ENCODE data around the gene PDCD7. TPM values are rescaled to one million over a fixed set of nuclear protein-coding genes. Genes with fewer than 3 reads are reported as not detected.
"Not testable (repeated sequence)": the region's sequence is repeated elsewhere in the genome, so short reads cannot be mapped to it uniquely, and the experiment has no call there.

PDCD7 gene
- total RNA-seq, 1 experiment from 2014 or later, result 31.6 TPM

GRCh38 chr15:65137089-65137488 is 3.5 kb upstream of the PDCD7 start:
- ATAC-seq; H3K27ac ChIP-seq (ENCODE audit: low read depth, low read length); H2AFZ ChIP-seq (ENCODE audit: low read depth, low read length, poor library complexity, severe bottlenecking); H3K79me2 ChIP-seq (ENCODE audit: insufficient read depth, low read length); CTCF ChIA-PET; H3K27me3 ChIP-seq (ENCODE audit: insufficient read depth, low read length); H3K9ac ChIP-seq (ENCODE audit: low read length); POLR2A ChIA-PET; RAD21 ChIA-PET (ENCODE audit: low non-redundant PET in 1 of 2, low total read pairs in 2 of 2, uncharacterized antibody in 2 of 2, unreplicated experiment in 2 of 2); DNase-seq (ENCODE audit: low read depth, low spot score); H4K20me1 ChIP-seq (ENCODE audit: insufficient read depth); H3K9me2 ChIP-seq (ENCODE audit: insufficient read depth); H3K4me3 ChIP-seq (replicated peaks in 1 of 2; ENCODE audit: low read depth in 1 of 2, low read length in 2 of 2); intact Hi-C loops (cut with micrococcal nuclease); BruUV-seq (replicated peaks); H3K36me3 ChIP-seq (ENCODE audit: control insufficient read depth in 1 of 2, insufficient read depth in 2 of 2, low read length in 2 of 2); H3K9me3 ChIP-seq (ENCODE audit: control insufficient read depth in 1 of 2, insufficient read depth in 1 of 2, low read depth in 1 of 2, low read length in 2 of 2); H3K4me2 ChIP-seq (ENCODE audit: low read length): not testable (repeated sequence)
- peaks cover under 1 to 12% of the 10 kb centered on the region in 2 experiments; a peak in 2 of 4 replicates for H3K4me1 ChIP-seq (ENCODE audit: control insufficient read depth in 1 of 2, insufficient read depth in 2 of 2, low read length in 2 of 2)

GRCh38 chr15:65134538-65134937 is 930 bp upstream of the PDCD7 start:
- Histone ChIP-seq H3K9ac (ENCODE audit: low read length) (peak overlapping the region; percentile 87), H3K4me3 (replicated peaks in 1 of 2; ENCODE audit: low read depth in 1 of 2, low read length in 2 of 2) (peak overlapping the region; percentile 74 to 80), H3K79me2 (ENCODE audit: insufficient read depth, low read length) (peaks cover 29% of the 10 kb centered on the region), H3K27ac (ENCODE audit: low read depth, low read length) (no peak overlapping the region), H3K9me3 (ENCODE audit: control insufficient read depth in 1 of 2, insufficient read depth in 1 of 2, low read depth in 1 of 2, low read length in 2 of 2) (peaks cover 3 to 4% of the 10 kb centered on the region in 2 experiments; a peak in 1 of 4 replicates), H3K9me2 (ENCODE audit: insufficient read depth) (no peaks in the 10 kb centered on the region), H3K4me1 (ENCODE audit: control insufficient read depth in 1 of 2, insufficient read depth in 2 of 2, low read length in 2 of 2) (peaks cover 7 to 13% of the 10 kb centered on the region in 2 experiments; a peak in 3 of 4 replicates), H3K4me2 (ENCODE audit: low read length) (peak overlapping the region; percentile 76), H3K27me3 (ENCODE audit: insufficient read depth, low read length) (no peaks in the 10 kb centered on the region), H3K36me3 (ENCODE audit: control insufficient read depth in 1 of 2, insufficient read depth in 2 of 2, low read length in 2 of 2) (peaks cover 0 to 3% of the 10 kb centered on the region in 2 experiments; a peak in 1 of 4 replicates), H2AFZ (ENCODE audit: low read depth, low read length, poor library complexity, severe bottlenecking) (no peak overlapping the region), H4K20me1 (ENCODE audit: insufficient read depth) (no peaks in the 10 kb centered on the region)
- CTCF ChIA-PET, result interaction anchor here (0.9 kb wide), 1 partner anchor 102 kb away, joined by 3 read pairs; no protein-coding TSS in a partner anchor
- RAD21 ChIA-PET (ENCODE audit: low non-redundant PET in 1 of 2, low total read pairs in 2 of 2, uncharacterized antibody in 2 of 2, unreplicated experiment in 2 of 2), result no interaction called here
- no peak for DNase-seq (ENCODE audit: low read depth, low spot score)
- intact Hi-C loops (cut with micrococcal nuclease), result loop anchor here (5.0 kb wide), 1 partner anchor 163 kb away; the partner anchor contains the start of gene RNU5A-1
- POLR2A ChIA-PET, result interaction anchor here (0.8 to 1.1 kb wide), 2 partner anchors 51 to 170 kb away, joined by 5 to 7 read pairs; partner anchors contain the start of genes CLPX and RNU5B-1
- TF ChIP-seq CTCF (IDR thresholded peaks at IDR 0.05 in 2 of 3, conservative IDR thresholded peaks at IDR 0.05 in 1 of 3; ENCODE audit: borderline replicate concordance in 1 of 3, insufficient read depth in 1 of 3, low read depth in 2 of 3, low read length in 2 of 3), result no peak
- no peak for TF ChIP-seq FOSL1 (IDR thresholded peaks at IDR 0.05; ENCODE audit: low read depth)
- no peak for TF ChIP-seq SIN3A (IDR thresholded peaks at IDR 0.05; ENCODE audit: low read depth)
- TF ChIP-seq CBX3 (IDR thresholded peaks at IDR 0.05; ENCODE audit: low read depth), result no peak
- no peak for TF ChIP-seq ZBTB33 (IDR thresholded peaks at IDR 0.05; ENCODE audit: extremely low read depth, insufficient replicate concordance, low read length)
- no peak for TF ChIP-seq POLR2AphosphoS5 (IDR thresholded peaks at IDR 0.05; ENCODE audit: low read depth, low read length)
- no peak for TF ChIP-seq ZNF274 (IDR thresholded peaks at IDR 0.05; ENCODE audit: low read depth, low read length)
- TF ChIP-seq ZFX (IDR thresholded peaks at IDR 0.05), result no peak
- no peak for ATAC-seq
- no TSS peak for BruUV-seq (replicated peaks)
